DOHH2 (cell line): ENCODE results near the gene CD24.
"Not testable (repeated sequence)": the region's sequence is repeated elsewhere in the genome, so short reads cannot be mapped to it uniquely, and the experiment has no call there.

Source experiments
- EZH2phosphoT487 ChIP-seq: fragments of 200-600 bp; sonication (generic); IDR thresholded peaks from 2 replicates; pipeline ENCODE4 v1.6.1; 2017; ENCODE audit warnings: borderline replicate concordance, mild to moderate bottlenecking, antibody characterized with exemption, low read length, moderate library complexity, mixed read lengths
- TF ChIP-seq, protein P1 (sequence below): fragments of 200-600 bp; sonication (generic); IDR thresholded peaks from one replicate; pipeline ENCODE4 v1.5.1; 2014; ENCODE audit warnings: antibody characterized with exemption, mild to moderate bottlenecking, low read depth, low read length; ENCODE audit not compliant: poor library complexity, severe bottlenecking

DNA sequence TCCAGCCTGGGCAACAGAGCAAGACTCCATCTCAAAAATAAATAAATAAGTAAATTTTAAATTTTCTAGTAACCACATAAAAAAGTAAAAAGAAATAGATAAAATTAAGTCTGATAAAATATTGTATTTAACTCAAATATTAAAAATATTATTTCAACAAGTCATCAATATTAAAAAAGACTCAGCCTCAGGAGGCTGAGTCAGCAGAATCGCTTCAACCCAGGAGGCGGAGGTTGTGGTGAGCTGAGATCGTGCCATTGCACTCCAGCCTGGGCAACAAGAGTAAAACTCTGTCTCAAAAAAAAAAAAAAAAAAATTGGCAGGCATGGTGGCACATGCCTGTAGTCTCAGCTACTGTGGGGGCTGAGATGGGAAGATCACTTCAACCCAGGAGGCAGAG is 15.2 kb upstream of the CD24 start:
- TF ChIP-seq, protein P1, sequence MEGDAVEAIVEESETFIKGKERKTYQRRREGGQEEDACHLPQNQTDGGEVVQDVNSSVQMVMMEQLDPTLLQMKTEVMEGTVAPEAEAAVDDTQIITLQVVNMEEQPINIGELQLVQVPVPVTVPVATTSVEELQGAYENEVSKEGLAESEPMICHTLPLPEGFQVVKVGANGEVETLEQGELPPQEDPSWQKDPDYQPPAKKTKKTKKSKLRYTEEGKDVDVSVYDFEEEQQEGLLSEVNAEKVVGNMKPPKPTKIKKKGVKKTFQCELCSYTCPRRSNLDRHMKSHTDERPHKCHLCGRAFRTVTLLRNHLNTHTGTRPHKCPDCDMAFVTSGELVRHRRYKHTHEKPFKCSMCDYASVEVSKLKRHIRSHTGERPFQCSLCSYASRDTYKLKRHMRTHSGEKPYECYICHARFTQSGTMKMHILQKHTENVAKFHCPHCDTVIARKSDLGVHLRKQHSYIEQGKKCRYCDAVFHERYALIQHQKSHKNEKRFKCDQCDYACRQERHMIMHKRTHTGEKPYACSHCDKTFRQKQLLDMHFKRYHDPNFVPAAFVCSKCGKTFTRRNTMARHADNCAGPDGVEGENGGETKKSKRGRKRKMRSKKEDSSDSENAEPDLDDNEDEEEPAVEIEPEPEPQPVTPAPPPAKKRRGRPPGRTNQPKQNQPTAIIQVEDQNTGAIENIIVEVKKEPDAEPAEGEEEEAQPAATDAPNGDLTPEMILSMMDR, result not testable (repeated sequence)
- TF ChIP-seq EZH2phosphoT487, result not testable (repeated sequence)
